GM12878 (cell line): Measurements from ENCODE around the gene TBC1D10B. TPM values are rescaled to one million over a fixed set of nuclear protein-coding genes. Genes with fewer than 3 reads are reported as not detected.
A peak's percentile ranks its signal among the peaks of the same experiment; 100 is the strongest.

Experiments
- ATAC-seq: fragments of 200-7000 bp; cut with Tn5 transposase; 3 replicates; pipeline ENCODE4 v1.9.1; 2020; ENCODE audit warnings: mild to moderate bottlenecking, moderate library complexity
- BruUV-seq: library from RNA; stranded (reverse); fragments of 400-500 nt; replicated peaks from 2 replicates; lab custom pipeline; 2021; lab: Mats Ljungman, UMichigan
- CTCF ChIA-PET: fragments of 300-600 bp; sonication (Branson Sonifier 250); formaldehyde crosslinking; extraction: SDS; loops from one replicate; lab custom pipeline; 2021; ENCODE audit warnings: inconsistent platforms; lab: Yijun Ruan, JAX
- POLR2A ChIA-PET: fragments of 350-600 bp; formaldehyde crosslinking; extraction: SDS; loops from one replicate; lab custom pipeline; 2021; ENCODE audit warnings: inconsistent platforms; lab: Charles Lee
- RAD21 ChIA-PET: fragments of 300-600 bp; sonication (Branson Sonifier 250); formaldehyde crosslinking; loops from one replicate; lab custom pipeline; 2023; ENCODE audit warnings: antibody characterized with exemption; ENCODE audit not compliant: unreplicated experiment; lab: Charles Lee
- SMC1A ChIA-PET: fragments of 300-600 bp; sonication (Branson Sonifier 250); formaldehyde crosslinking; loops from one replicate; lab custom pipeline; 2023; ENCODE audit not compliant: unreplicated experiment, uncharacterized antibody; lab: Charles Lee
- DNase-seq: peaks from one replicate; pipeline ENCODE4 v3.0.0-alpha.2; 2011; ENCODE audit warnings: low read depth, low spot score
- FAIRE-seq: peaks from 3 replicates; lab custom pipeline; 2011; peaks lifted over from hg19 to GRCh38; lab: Jason Lieb, UNC
- H2AFZ ChIP-seq: 2 replicates; pipeline ENCODE4 v1.6.0; 2011; ENCODE audit warnings: low read depth, low read length, control low read depth; ENCODE audit not compliant: control insufficient read depth
- H3K27ac ChIP-seq: 2 replicates; pipeline ENCODE4 v1.5.1; 2011; ENCODE audit warnings: control low read depth; ENCODE audit not compliant: control insufficient read depth, insufficient read depth
- H3K27me3 ChIP-seq, 2 experiments: replicated peaks in 1 of 2; 2 replicates each; pipeline versions ENCODE4 v1.6.0 to v1.6.1; 2011; ENCODE audit warnings: low read length in 1 of 2; ENCODE audit not compliant: control insufficient read depth in 2 of 2, insufficient read depth in 2 of 2
- H3K36me3 ChIP-seq, 2 experiments: 2 replicates each; pipeline ENCODE4 v1.5.1; 2011; ENCODE audit warnings: low read length in 1 of 2; ENCODE audit not compliant: control insufficient read depth in 2 of 2, insufficient read depth in 2 of 2
- H3K4me1 ChIP-seq: 2 replicates; pipeline ENCODE4 v1.6.1; 2011; ENCODE audit warnings: mild to moderate bottlenecking, low read length, moderate library complexity, mixed read lengths; ENCODE audit not compliant: control insufficient read depth, insufficient read depth
- H3K4me2 ChIP-seq: 2 replicates; pipeline ENCODE4 v1.6.0; 2011; ENCODE audit warnings: control low read depth; ENCODE audit not compliant: control insufficient read depth, insufficient read depth
- H3K4me3 ChIP-seq: fragments of 200-600 bp; sonication (generic); 2 replicates; pipeline ENCODE4 v1.5.1; 2016
- H3K79me2 ChIP-seq: 2 replicates; pipeline ENCODE4 v1.6.0; 2011; ENCODE audit warnings: low read length; ENCODE audit not compliant: control insufficient read depth, insufficient read depth
- H3K9ac ChIP-seq: 2 replicates; pipeline ENCODE4 v1.8.0; 2011; ENCODE audit warnings: low read length, control low read depth, mixed read lengths; ENCODE audit not compliant: control insufficient read depth, insufficient read depth
- H3K9me3 ChIP-seq: replicated peaks from 3 replicates; pipeline ENCODE4 v1.5.1; 2011; ENCODE audit warnings: mild to moderate bottlenecking, low read length; ENCODE audit not compliant: control insufficient read depth, insufficient read depth
- H4K20me1 ChIP-seq: 2 replicates; pipeline ENCODE4 v1.6.0; 2011; ENCODE audit not compliant: control insufficient read depth, insufficient read depth
- CBX5 ChIP-seq: sonication (generic); IDR thresholded peaks from 2 replicates; pipeline ENCODE4 v1.6.1; 2016; ENCODE audit warnings: low read depth, moderate library complexity, mild to moderate bottlenecking, inconsistent platforms
- CUX1 ChIP-seq: IDR thresholded peaks from 2 replicates; pipeline ENCODE4 v1.6.1; 2012; ENCODE audit warnings: improper control_type of control experiment, low read depth, low read length; ENCODE audit not compliant: insufficient replicate concordance
- IRF3 ChIP-seq: fragments of 450-650 bp; IDR thresholded peaks from 2 replicates; pipeline ENCODE4 v1.6.1; 2014; ENCODE audit warnings: mild to moderate bottlenecking
- SMARCA5 ChIP-seq: fragments of 450-650 bp; IDR thresholded peaks from 2 replicates; pipeline ENCODE4 v1.6.1; 2017; ENCODE audit warnings: mild to moderate bottlenecking
- WGBS: methylation state at CpG from one replicate; pipeline ENCODE4 v1.1.6; 2016; ENCODE audit warnings: low lambda C conversion rate; ENCODE audit not compliant: insufficient replicate concordance, insufficient coverage; ENCODE audit errors: missing lambda C conversion rate; 5-methylcytosine and 5-hydroxymethylcytosine counted together
- in situ Hi-C: fragments of 300-500 bp; cut with MboI; formaldehyde crosslinking; loops from 9 replicates; pipeline ENCODE4 v1.14.3; 2018; ENCODE audit warnings: mixed read lengths
- intact Hi-C: fragments of 100-400 bp; cut with micrococcal nuclease; formaldehyde crosslinking; loops from one replicate; pipeline ENCODE4 v1.14.2; 2022; ENCODE audit not compliant: unreplicated experiment
- polyA plus RNA-seq, 11 experiments: library from polyadenylated mRNA; depleted of rRNA in 4 of 11; unstranded in 6 of 11; stranded (reverse) in 5 of 11; fragments of >200 nt; fragmentation: Nextera tagmentation in 4 of 11; fragmentation: Illumina TruSeq in 1 of 11; extraction: Ambion mirVana in 4 of 11; extraction: Trizol in 1 of 11; gene quantifications; 1 replicate in 1 of 11; 2 replicates in 10 of 11; pipeline versions ENCODE4 v1.2.1 to v1.2.3, GENCODE V29; 2011 to 2016; ENCODE audit warnings: inconsistent platforms in 2 of 11, missing spikeins in 2 of 11, low read depth in 1 of 11
- total RNA-seq, 4 experiments: library from RNA; depleted of rRNA in 3 of 4; stranded (reverse); fragments of >200 nt in 3 of 4; fragmentation: Illumina TruSeq in 1 of 4; extraction: Trizol in 1 of 4; gene quantifications; 2 replicates each; pipeline versions ENCODE4 v1.2.1 to v1.2.3, GENCODE V29; 2013 to 2021

Gene TBC1D10B
- total and polyA plus RNA-seq, 10 of the 15 experiments (the other 5 are each of a cell fraction or from before 2014, with no cell fraction given) = 2.2 to 51.2 (median 11.6) TPM

GRCh38 chr16:30399435-30400186 lies 29.3 kb upstream of the TBC1D10B start:
- ChIA-PET RAD21 (interaction anchor here (1.3 to 2.4 kb wide), 4 partner anchors 9 to 28 kb away, joined by 4 to 10 read pairs (median 8); partner anchors contain the start of gene SEPTIN1), POLR2A (interaction anchor here (0.6 to 2.1 kb wide), 2 partner anchors 10 to 167 kb away, joined by 3 to 5 read pairs; no protein-coding TSS in a partner anchor), SMC1A (interaction anchor here (1.1 to 2.2 kb wide), 4 partner anchors 9 to 29 kb away, joined by 3 to 6 read pairs (median 4); partner anchors contain the start of genes SEPTIN1 and TBC1D10B), CTCF (interaction anchor here (1.2 to 1.8 kb wide), 4 partner anchors 9 to 294 kb away, joined by 3 to 6 read pairs (median 3); partner anchors contain the start of gene ZNF771)
- peak overlapping the region; percentile 78; the same call in 1 of the 2 replicates for H3K9ac ChIP-seq
- FAIRE-seq = no peak
- H3K27ac ChIP-seq = no peak overlapping the region
- H3K4me2 ChIP-seq = peak overlapping the region; percentile 85
- intact Hi-C loops = no loop called here
- peak overlapping the region; percentile 76 for H3K4me3 ChIP-seq
- no peak for ATAC-seq
- H3K4me1 ChIP-seq = peaks cover 13% of the 10 kb centered on the region
- H2AFZ ChIP-seq = peak overlapping the region; percentile 83
- 25% methylated on average over 12 of the region's 12 CpGs for WGBS
- no TSS peak for BruUV-seq
- no peaks in the 10 kb centered on the region; a peak in 1 of 4 replicates for H3K27me3 ChIP-seq
- no peaks in the 10 kb centered on the region for H4K20me1 ChIP-seq
- no peaks in the 10 kb centered on the region for H3K9me3 ChIP-seq
- TF ChIP-seq IRF3 (no peak), SMARCA5 (0 out of 2 replicates have a peak, but pooled peaks have one; percentile 37), CBX5 (no peak), CUX1 (no peak)
- H3K79me2 ChIP-seq = peaks cover 5% of the 10 kb centered on the region
- DNase-seq = no peak
- H3K36me3 ChIP-seq = peaks cover 0 to 2% of the 10 kb centered on the region in 2 experiments; a peak in 3 of 4 replicates
- in situ Hi-C loops = no loop called here
